Rectal smooth muscle tissue (tissue), 1 donor: Measurements from ENCODE around the gene RETSAT.
"Not testable (repeated sequence)": the region's sequence is repeated elsewhere in the genome, so short reads cannot be mapped to it uniquely, and the experiment has no call there.

Source experiments
- H3K27ac ChIP-seq: one replicate; pipeline ENCODE4 v1.7.0; 2013; ENCODE audit warnings: low read depth, low read length, inconsistent platforms
- H3K27me3 ChIP-seq: one replicate; pipeline ENCODE4 v1.7.0; 2013; ENCODE audit warnings: low read length; ENCODE audit not compliant: control insufficient read depth, insufficient read depth
- H3K36me3 ChIP-seq: one replicate; pipeline ENCODE4 v1.7.0; 2013; ENCODE audit warnings: low read length; ENCODE audit not compliant: control insufficient read depth, insufficient read depth
- H3K4me1 ChIP-seq: one replicate; pipeline ENCODE4 v1.7.0; 2013; ENCODE audit warnings: low read length; ENCODE audit not compliant: control insufficient read depth, insufficient read depth
- H3K4me3 ChIP-seq: one replicate; pipeline ENCODE4 v1.7.0; 2013; ENCODE audit warnings: low read length
- H3K9ac ChIP-seq: one replicate; pipeline ENCODE4 v1.7.0; 2013; ENCODE audit warnings: low read length

Gene RETSAT

GRCh38 chr2:85326406-85327159 is 27.7 kb downstream of the RETSAT start:
- Histone ChIP-seq H3K36me3 (peaks cover 19% of the 10 kb centered on the region), H3K4me1 (peaks cover 23% of the 10 kb centered on the region), H3K27me3 (no peaks in the 10 kb centered on the region), H3K27ac (peak overlapping the region; percentile 99), H3K9ac (peak overlapping the region; percentile 80), H3K4me3 (peak overlapping the region; percentile 97)

GRCh38 chr2:85325466-85325811 is 28.9 kb downstream of the RETSAT start:
- no peaks in the 10 kb centered on the region for H3K27me3 ChIP-seq
- H3K9ac ChIP-seq = no peak overlapping the region
- H3K27ac ChIP-seq = no peak overlapping the region
- peaks cover 29% of the 10 kb centered on the region for H3K36me3 ChIP-seq
- peaks cover 23% of the 10 kb centered on the region for H3K4me1 ChIP-seq
- peak overlapping the region; percentile 97 for H3K4me3 ChIP-seq

- H3K4me3 ChIP-seq = peak overlapping the region; percentile 97
- no peak overlapping the region for H3K27ac ChIP-seq
- H3K36me3 ChIP-seq = peaks cover 33% of the 10 kb centered on the region
- H3K27me3 ChIP-seq = no peaks in the 10 kb centered on the region
- peaks cover 23% of the 10 kb centered on the region for H3K4me1 ChIP-seq
- no peak overlapping the region for H3K9ac ChIP-seq
Measured at GRCh38 chr2:85324639-85325465, 29.5 kb downstream of the RETSAT start.

GRCh38 chr2:85323988-85324367 is 30.4 kb downstream of the RETSAT start:
- peaks cover 23% of the 10 kb centered on the region for H3K4me1 ChIP-seq
- not testable (repeated sequence) for H3K9ac ChIP-seq, H3K27ac ChIP-seq, H3K27me3 ChIP-seq, H3K4me3 ChIP-seq
- peaks cover 38% of the 10 kb centered on the region for H3K36me3 ChIP-seq

GRCh38 chr2:85323351-85323987 is 30.9 kb downstream of the RETSAT start:
- no peak overlapping the region for H3K9ac ChIP-seq

GRCh38 chr2:85319796-85320195 is 34.5 kb downstream of the RETSAT start:
- Histone ChIP-seq H3K27ac (no peak overlapping the region), H3K36me3 (peaks cover 44% of the 10 kb centered on the region), H3K27me3 (no peaks in the 10 kb centered on the region), H3K4me1 (peaks cover 3% of the 10 kb centered on the region), H3K9ac (no peak overlapping the region), H3K4me3 (no peak overlapping the region)

More at GRCh38 chr2:85323351-85323987, 30.9 kb downstream of the RETSAT start:
- peaks cover 23% of the 10 kb centered on the region for H3K4me1 ChIP-seq
- no peak overlapping the region for H3K4me3 ChIP-seq
- no peaks in the 10 kb centered on the region for H3K27me3 ChIP-seq
- peaks cover 38% of the 10 kb centered on the region for H3K36me3 ChIP-seq
- no peak overlapping the region for H3K27ac ChIP-seq

GRCh38 chr2:85318222-85319074 is 35.9 kb downstream of the RETSAT start:
- Histone ChIP-seq H3K27ac (no peak overlapping the region), H3K4me1 (no peaks in the 10 kb centered on the region), H3K9ac (no peak overlapping the region), H3K36me3 (peaks cover 32% of the 10 kb centered on the region), H3K27me3 (no peaks in the 10 kb centered on the region), H3K4me3 (no peak overlapping the region)

- not testable (repeated sequence) for H3K27ac ChIP-seq, H3K4me1 ChIP-seq, H3K27me3 ChIP-seq, H3K9ac ChIP-seq, H3K4me3 ChIP-seq
- peaks cover 20% of the 10 kb centered on the region for H3K36me3 ChIP-seq
Measured at GRCh38 chr2:85315921-85316320, 38.4 kb downstream of the RETSAT start.

GRCh38 chr2:85314884-85315242 is 39.5 kb downstream of the RETSAT start:
- H3K4me3 ChIP-seq = no peak overlapping the region
- no peaks in the 10 kb centered on the region for H3K27me3 ChIP-seq
- H3K9ac ChIP-seq = no peak overlapping the region
- H3K36me3 ChIP-seq = peaks cover 11% of the 10 kb centered on the region
- H3K27ac ChIP-seq = no peak overlapping the region
- H3K4me1 ChIP-seq = no peaks in the 10 kb centered on the region

GRCh38 chr2:85312404-85312803 is 41.9 kb downstream of the RETSAT start:
- no peak overlapping the region for H3K4me3 ChIP-seq
- H3K27ac ChIP-seq = no peak overlapping the region
- no peaks in the 10 kb centered on the region for H3K4me1 ChIP-seq
- peaks cover 5% of the 10 kb centered on the region for H3K36me3 ChIP-seq
- no peak overlapping the region for H3K9ac ChIP-seq
- no peaks in the 10 kb centered on the region for H3K27me3 ChIP-seq

- no peak overlapping the region for H3K9ac ChIP-seq
- H3K4me3 ChIP-seq = no peak overlapping the region
- H3K36me3 ChIP-seq = no peaks in the 10 kb centered on the region
- H3K4me1 ChIP-seq = no peaks in the 10 kb centered on the region
- no peak overlapping the region for H3K27ac ChIP-seq
- no peaks in the 10 kb centered on the region for H3K27me3 ChIP-seq
Measured at GRCh38 chr2:85310330-85310729, 44.0 kb downstream of the RETSAT start.
